Measurements from ENCODE around the gene LRRC43.

GRCh38 chr12:122195405-122195804, 12.5 kb downstream of the LRRC43 start:
- TF ChIP-seq CTCF (IDR thresholded peaks at IDR 0.05): no peak
- no peak for TF ChIP-seq POLR2A (IDR thresholded peaks at IDR 0.05)

Data from uterus (tissue), 2 donors.